ENCODE results near the gene TBL3.
"Not testable (repeated sequence)": the region's sequence is repeated elsewhere in the genome, so short reads cannot be mapped to it uniquely, and the experiment has no call there.

- not testable (repeated sequence) for TF ChIP-seq CTCF (IDR thresholded peaks at IDR 0.05; ENCODE audit: insufficient read depth, low read depth, low read length); EZH2 (IDR thresholded peaks at IDR 0.05; ENCODE audit: insufficient read depth, low read length)
Measured at GRCh38 chr16:1962161-1963153, 9.4 kb upstream of the TBL3 start.
